ENCODE data around the gene G3BP2.

GRCh38 chr4:75683482-75684155 lies 10.4 kb upstream of the G3BP2 start:
- TF ChIP-seq EP300 (IDR thresholded peaks at IDR 0.05) (no peak), CTCF (IDR thresholded peaks at IDR 0.05) (no peak)

Data from gastroesophageal sphincter (tissue), 3 donors.